Keratinocyte (primary cell): ENCODE data around the gene TMPRSS2. TPM values are rescaled to one million over a fixed set of nuclear protein-coding genes. Genes with fewer than 3 reads are reported as not detected.

Source experiments
- DNase-seq: peaks from one replicate; pipeline ENCODE4 v3.0.0-alpha.2; 2011; ENCODE audit warnings: low read depth, missing footprints, low spot score
- FAIRE-seq: peaks from 2 replicates; lab custom pipeline; 2011; peaks lifted over from hg19 to GRCh38; lab: Jason Lieb, UNC
- H2AFZ ChIP-seq: 2 replicates; pipeline ENCODE4 v1.6.0; 2012; ENCODE audit warnings: low read length, control low read depth, inconsistent platforms; ENCODE audit not compliant: control insufficient read depth
- H3K27ac ChIP-seq: 2 replicates; pipeline ENCODE4 v1.5.1; 2011; ENCODE audit warnings: low read length; ENCODE audit not compliant: control insufficient read depth, insufficient read depth
- H3K27me3 ChIP-seq: 3 replicates; pipeline ENCODE4 v1.6.0; 2011; ENCODE audit warnings: low read length; ENCODE audit not compliant: control insufficient read depth, insufficient read depth; ENCODE audit errors: extremely low read depth
- H3K36me3 ChIP-seq, 2 experiments: 2 replicates in 1 of 2; 3 replicates in 1 of 2; pipeline ENCODE4 v1.5.1; 2011; ENCODE audit warnings: low read length in 2 of 2, mild to moderate bottlenecking in 1 of 2; ENCODE audit not compliant: control insufficient read depth in 2 of 2, insufficient read depth in 2 of 2; ENCODE audit errors: extremely low read depth in 1 of 2
- H3K4me1 ChIP-seq: 3 replicates; pipeline ENCODE4 v1.5.1; 2011; ENCODE audit warnings: low read length; ENCODE audit not compliant: control insufficient read depth, insufficient read depth; ENCODE audit errors: extremely low read depth
- H3K4me2 ChIP-seq: 3 replicates; pipeline ENCODE4 v1.6.0; 2011; ENCODE audit warnings: low read depth, low read length; ENCODE audit not compliant: control insufficient read depth, insufficient read depth; ENCODE audit errors: extremely low read depth
- H3K4me3 ChIP-seq, 3 experiments: fragments of 200-600 bp in 1 of 3; sonication (generic) in 1 of 3; 2 replicates in 2 of 3; 3 replicates in 1 of 3; pipeline ENCODE4 v1.5.1; 2011 to 2016; ENCODE audit warnings: low read length in 3 of 3, mild to moderate bottlenecking in 3 of 3, control low read depth in 2 of 3, inconsistent platforms in 1 of 3, low read depth in 1 of 3, mixed read lengths in 1 of 3, mixed run types in 1 of 3, moderate library complexity in 1 of 3; ENCODE audit not compliant: control insufficient read depth in 2 of 3, insufficient read depth in 2 of 3; ENCODE audit errors: extremely low read depth in 1 of 3
- H3K79me2 ChIP-seq: 2 replicates; pipeline ENCODE4 v1.6.0; 2012; ENCODE audit warnings: low read length; ENCODE audit not compliant: control insufficient read depth, insufficient read depth
- H3K9ac ChIP-seq: 3 replicates; pipeline ENCODE4 v1.6.0; 2011; ENCODE audit warnings: low read length; ENCODE audit not compliant: control insufficient read depth, insufficient read depth; ENCODE audit errors: extremely low read depth
- H3K9me1 ChIP-seq: 3 replicates; pipeline ENCODE4 v1.6.0; 2011; ENCODE audit warnings: low read length; ENCODE audit not compliant: control insufficient read depth, insufficient read depth; ENCODE audit errors: extremely low read depth
- H3K9me3 ChIP-seq: 2 replicates; pipeline ENCODE4 v1.5.1; 2012; ENCODE audit warnings: low read depth, low read length; ENCODE audit not compliant: control insufficient read depth
- H4K20me1 ChIP-seq: 3 replicates; pipeline ENCODE4 v1.6.0; 2011; ENCODE audit warnings: low read length; ENCODE audit not compliant: control insufficient read depth, insufficient read depth; ENCODE audit errors: extremely low read depth
- EZH2 ChIP-seq: IDR thresholded peaks from one replicate; pipeline ENCODE4 v1.6.1; 2012; ENCODE audit warnings: inconsistent platforms, mild to moderate bottlenecking, low read length, moderate library complexity
- dilution Hi-C: fragments of 300-500 bp; cut with MboI; formaldehyde crosslinking; loops from one replicate; pipeline ENCODE4 v1.7.0; 2020; ENCODE audit warnings: low sequenced_read_pairs; ENCODE audit not compliant: extremely low pct_ligation_motif_present
- polyA minus RNA-seq, 3 experiments: library from RNA; depleted of rRNA, polyadenylated mRNA; stranded (reverse); fragments of >200 nt; gene quantifications; 1 replicate in 1 of 3; 2 replicates in 1 of 3; 3 replicates in 1 of 3; pipeline ENCODE4 v1.2.3, GENCODE V29; 2011
- polyA plus RNA-seq, 5 experiments: library from polyadenylated mRNA; depleted of rRNA in 3 of 5; stranded (reverse) in 3 of 5; stranded (forward) in 1 of 5; unstranded in 1 of 5; fragments of >200 nt; gene quantifications; 1 replicate in 1 of 5; 2 replicates in 3 of 5; 3 replicates in 1 of 5; pipeline versions ENCODE4 v1.2.1 to v1.2.3, GENCODE V29; 2011 to 2012; ENCODE audit warnings: missing spikeins in 2 of 5, low read depth in 1 of 5, low replicate concordance in 1 of 5
- TF ChIP-seq, protein P1 (sequence below), 3 experiments: IDR thresholded peaks in 1 of 3; conservative IDR thresholded peaks in 1 of 3; optimal IDR thresholded peaks in 1 of 3; 2 replicates in 2 of 3; 3 replicates in 1 of 3; pipeline versions ENCODE3 to v1.5.1; 2011; ENCODE audit warnings: low read length in 3 of 3, mild to moderate bottlenecking in 3 of 3, moderate library complexity in 2 of 3, control low read depth in 1 of 3, inconsistent platforms in 1 of 3; ENCODE audit not compliant: insufficient read depth in 2 of 3; ENCODE audit errors: extremely low read depth in 1 of 3

TMPRSS2 gene
- polyA plus RNA-seq (not detected in 3 replicates), polyA minus RNA-seq (not detected in 3 replicates)
- not detected for polyA plus RNA-seq (2011; ENCODE audit: low read depth)
- not detected in 2 replicates for polyA plus RNA-seq (2011; cell fraction: cytosol; rRNA removed)
- polyA plus RNA-seq (2011; cell fraction: nucleus; rRNA removed), result not detected in 2 replicates
- polyA plus RNA-seq (2012; ENCODE audit: low replicate concordance), result not detected in 2 replicates
- polyA minus RNA-seq (2011; cell fraction: cytosol; rRNA and poly(A)+ RNA removed), result not detected
- polyA minus RNA-seq (2011; cell fraction: nucleus; rRNA and poly(A)+ RNA removed), result not detected in 2 replicates

DNA sequence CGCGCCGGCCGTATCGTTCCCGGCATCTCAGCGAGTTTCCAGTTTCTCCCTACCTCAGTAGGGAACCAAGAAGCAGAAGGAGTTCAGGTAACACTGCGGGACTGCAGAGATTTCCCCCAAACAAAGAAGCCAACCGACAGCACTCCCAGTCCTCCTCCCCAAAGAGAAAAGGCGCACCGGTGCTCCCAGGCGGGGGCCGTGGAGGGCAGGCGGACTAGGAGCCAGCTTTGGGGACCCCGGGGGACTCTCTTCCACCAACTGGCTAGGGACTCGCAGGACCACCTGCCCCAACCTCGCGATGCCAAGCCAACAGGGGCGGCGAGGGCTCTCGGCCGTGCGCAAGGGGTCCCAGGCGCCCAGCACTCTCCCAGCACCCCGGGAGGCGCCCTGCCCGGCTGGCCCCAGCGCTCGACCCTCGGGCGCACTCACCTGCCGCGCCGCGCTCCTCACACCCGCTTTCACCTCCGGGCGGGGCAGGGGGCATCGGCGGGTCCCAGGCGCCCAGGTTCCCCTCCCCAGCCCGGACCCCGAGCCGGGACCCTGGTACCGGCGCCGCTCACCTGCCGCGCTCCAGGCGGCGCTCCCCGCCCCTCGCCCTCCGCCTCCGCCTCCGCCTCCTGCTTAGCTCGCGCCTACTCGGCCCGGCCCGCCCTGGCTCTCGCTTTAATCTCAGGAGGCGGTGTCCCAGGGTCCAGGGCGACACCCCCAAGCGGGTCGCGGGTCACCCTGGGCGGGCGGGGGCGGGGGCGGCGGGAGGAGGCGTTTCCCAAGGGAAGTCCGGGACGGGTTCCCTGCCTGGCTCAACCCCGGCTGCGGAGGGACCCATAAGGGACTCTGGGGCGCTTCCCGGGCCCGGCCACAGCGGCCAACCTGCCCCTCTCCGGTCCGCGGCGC, at the start of gene TMPRSS2:
Gene TMPRSS2 (minus strand): TSS at position 638 of the 894 bp plus-strand sequence. CDS start 10,025 bp downstream, outside the sequence.
- Histone ChIP-seq H3K9ac (no peak within 1 kb of the TSS), H3K9me1 (no peaks in the 10 kb centered on the region), H2AFZ (no peak within 1 kb of the TSS), H3K4me3 (peak within 1 kb of the TSS in 2 of 3 experiments; percentile 1 to 7), H3K4me2 (peak within 1 kb of the TSS; percentile 6), H3K4me1 (no peaks in the 10 kb centered on the region), H3K36me3 (no peaks in the 10 kb centered on the region), H4K20me1 (peaks cover 2% of the 10 kb centered on the region), H3K27ac (no peak within 1 kb of the TSS), H3K79me2 (no peaks in the 10 kb centered on the region), H3K27me3 (peaks cover 55% of the 10 kb centered on the region), H3K9me3 (no peaks in the 10 kb centered on the region)
- TF ChIP-seq, protein P1, sequence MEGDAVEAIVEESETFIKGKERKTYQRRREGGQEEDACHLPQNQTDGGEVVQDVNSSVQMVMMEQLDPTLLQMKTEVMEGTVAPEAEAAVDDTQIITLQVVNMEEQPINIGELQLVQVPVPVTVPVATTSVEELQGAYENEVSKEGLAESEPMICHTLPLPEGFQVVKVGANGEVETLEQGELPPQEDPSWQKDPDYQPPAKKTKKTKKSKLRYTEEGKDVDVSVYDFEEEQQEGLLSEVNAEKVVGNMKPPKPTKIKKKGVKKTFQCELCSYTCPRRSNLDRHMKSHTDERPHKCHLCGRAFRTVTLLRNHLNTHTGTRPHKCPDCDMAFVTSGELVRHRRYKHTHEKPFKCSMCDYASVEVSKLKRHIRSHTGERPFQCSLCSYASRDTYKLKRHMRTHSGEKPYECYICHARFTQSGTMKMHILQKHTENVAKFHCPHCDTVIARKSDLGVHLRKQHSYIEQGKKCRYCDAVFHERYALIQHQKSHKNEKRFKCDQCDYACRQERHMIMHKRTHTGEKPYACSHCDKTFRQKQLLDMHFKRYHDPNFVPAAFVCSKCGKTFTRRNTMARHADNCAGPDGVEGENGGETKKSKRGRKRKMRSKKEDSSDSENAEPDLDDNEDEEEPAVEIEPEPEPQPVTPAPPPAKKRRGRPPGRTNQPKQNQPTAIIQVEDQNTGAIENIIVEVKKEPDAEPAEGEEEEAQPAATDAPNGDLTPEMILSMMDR (optimal IDR thresholded peaks at IDR 0.05 in 1 of 3, IDR thresholded peaks at IDR 0.05 in 1 of 3, conservative IDR thresholded peaks at IDR 0.05 in 1 of 3; ENCODE audit: extremely low read depth in 1 of 3, insufficient read depth in 2 of 3, low read length in 3 of 3), result no peak
- peak; percentile 97 for TF ChIP-seq EZH2
- dilution Hi-C loops, result no loop called here
- DNase-seq, result no peak
- no peak for FAIRE-seq

GRCh38 chr21:41555057-41555456, 47.1 kb upstream of the TMPRSS2 start:
- peaks cover 6% of the 10 kb centered on the region for H3K27me3 ChIP-seq
- no peaks in the 10 kb centered on the region for H3K9me3 ChIP-seq
- no peak overlapping the region for H3K4me3 ChIP-seq
- TF ChIP-seq EZH2, result no peak
- TF ChIP-seq, protein P1 (optimal IDR thresholded peaks at IDR 0.05 in 1 of 3, IDR thresholded peaks at IDR 0.05 in 1 of 3, conservative IDR thresholded peaks at IDR 0.05 in 1 of 3; ENCODE audit: extremely low read depth in 1 of 3, insufficient read depth in 2 of 3, low read length in 3 of 3), result no peak
- no peak overlapping the region for H3K4me2 ChIP-seq
- dilution Hi-C loops, result no loop called here
- no peaks in the 10 kb centered on the region for H3K9me1 ChIP-seq
- no peak overlapping the region for H3K27ac ChIP-seq
- no peak for FAIRE-seq
- H4K20me1 ChIP-seq, result no peaks in the 10 kb centered on the region
- no peak for DNase-seq
- peaks cover 6% of the 10 kb centered on the region for H3K4me1 ChIP-seq
- no peak overlapping the region for H2AFZ ChIP-seq
- no peak overlapping the region for H3K9ac ChIP-seq
- no peaks in the 10 kb centered on the region for H3K36me3 ChIP-seq
- no peaks in the 10 kb centered on the region for H3K79me2 ChIP-seq
